ENCODE measurements around the gene ZC3H6. TPM values are rescaled to one million over a fixed set of nuclear protein-coding genes. Genes with fewer than 3 reads are reported as not detected.

ZC3H6 gene
- polyA plus RNA-seq, 2 donors: 0.61 to 1.9 TPM

GRCh38 chr2:112317303-112318158, 42.1 kb downstream of the ZC3H6 start:
- Histone ChIP-seq H3K27me3 (ENCODE audit: control insufficient read depth in 1 of 2, insufficient read depth in 2 of 2, low read length in 2 of 2) (no peaks in the 10 kb centered on the region), H3K27ac (ENCODE audit: low read depth in 2 of 2, low read length in 1 of 2) (no peak overlapping the region), H3K36me3 (ENCODE audit: control insufficient read depth in 2 of 2, insufficient read depth in 2 of 2, low read length in 1 of 2) (no peaks in the 10 kb centered on the region), H3K4me3 (ENCODE audit: low read depth in 1 of 2, low read length in 2 of 2) (no peak overlapping the region), H3K4me1 (ENCODE audit: control insufficient read depth in 2 of 2, insufficient read depth in 2 of 2, low read length in 1 of 2) (no peaks in the 10 kb centered on the region), H3K9me3 (ENCODE audit: control insufficient read depth in 2 of 2, insufficient read depth in 1 of 2, low read depth in 1 of 2, low read length in 1 of 2) (no peaks in the 10 kb centered on the region)
- 64 to 75% methylated on average over 5 of the region's 5 CpGs for WGBS, 2 donors

DNA sequence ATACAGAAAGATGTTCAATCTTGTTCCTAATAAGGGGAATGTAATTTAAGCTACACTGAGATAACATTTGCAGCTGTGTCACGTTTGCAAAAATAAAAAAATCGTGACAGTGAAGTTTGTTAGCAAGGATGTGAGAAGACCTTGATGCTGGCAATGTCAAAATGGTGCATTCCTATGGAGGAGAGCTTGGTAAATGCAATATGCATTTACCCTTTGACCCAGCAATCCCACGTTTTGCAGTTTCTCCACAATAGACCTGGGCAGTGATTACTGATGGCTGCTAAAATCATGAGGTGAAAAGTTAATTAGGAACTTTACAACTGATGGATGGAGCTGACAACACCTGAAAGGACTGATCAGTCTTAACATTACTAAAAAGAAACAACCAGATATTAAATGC, 43.1 kb downstream of the ZC3H6 start:
- no peaks in the 10 kb centered on the region for H3K4me1 ChIP-seq (ENCODE audit: control insufficient read depth in 2 of 2, insufficient read depth in 2 of 2, low read length in 1 of 2)
- no peaks in the 10 kb centered on the region for H3K27me3 ChIP-seq (ENCODE audit: control insufficient read depth in 1 of 2, insufficient read depth in 2 of 2, low read length in 2 of 2)
- 69 to 71% methylated on average over 3 of the region's 3 CpGs for WGBS, 2 donors
- H3K36me3 ChIP-seq (ENCODE audit: control insufficient read depth in 2 of 2, insufficient read depth in 2 of 2, low read length in 1 of 2): no peaks in the 10 kb centered on the region
- no peak overlapping the region for H3K27ac ChIP-seq (ENCODE audit: low read depth in 2 of 2, low read length in 1 of 2)
- H3K9me3 ChIP-seq (ENCODE audit: control insufficient read depth in 2 of 2, insufficient read depth in 1 of 2, low read depth in 1 of 2, low read length in 1 of 2): no peaks in the 10 kb centered on the region
- no peak overlapping the region for H3K4me3 ChIP-seq (ENCODE audit: low read depth in 1 of 2, low read length in 2 of 2)

DNA sequence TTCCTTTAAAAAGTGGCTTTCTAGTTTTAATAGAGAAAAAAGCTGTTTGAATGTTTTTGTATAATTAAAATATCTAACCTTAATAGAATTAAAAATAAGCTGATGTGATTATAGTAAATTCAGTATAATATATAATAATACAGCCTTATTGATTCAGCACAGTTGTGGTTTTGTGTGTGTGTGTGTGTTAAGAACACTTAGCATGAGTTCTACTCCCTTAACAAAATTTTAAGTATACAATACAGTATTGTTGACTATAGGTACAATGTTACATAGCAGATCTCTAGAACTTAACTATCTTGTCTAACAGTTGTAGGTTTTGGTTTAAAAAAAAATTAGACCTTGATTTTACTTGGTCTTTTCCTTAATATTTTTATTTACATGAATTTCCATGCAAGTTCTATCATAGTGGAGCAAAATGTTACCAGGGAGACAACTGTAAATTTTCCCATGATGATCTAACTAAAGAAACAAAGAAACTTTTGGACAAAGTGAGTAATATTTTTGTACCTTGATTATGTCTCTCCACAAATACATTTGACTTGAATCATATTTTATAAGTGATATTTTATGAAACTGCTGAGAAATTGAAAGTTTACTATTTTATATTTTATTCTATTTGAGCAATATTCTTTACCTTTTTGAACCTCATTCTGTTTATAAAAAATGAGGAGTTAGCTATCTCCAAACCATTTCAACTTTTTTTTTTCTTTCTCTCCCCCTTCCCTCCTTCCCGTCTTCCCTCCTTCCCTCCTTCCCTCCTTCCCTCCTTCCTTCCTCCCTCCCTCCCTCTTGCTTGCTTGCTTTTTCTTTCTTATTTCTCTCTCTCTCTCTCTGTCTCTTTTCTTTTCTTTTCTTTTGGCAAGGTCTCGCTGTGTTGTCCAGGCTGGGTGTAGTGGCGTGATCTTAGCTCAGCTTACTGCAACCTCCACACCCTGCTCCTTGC, 46.3 kb downstream of the ZC3H6 start:
- WGBS, 2 donors: 95 to 97% methylated on average over 3 of the region's 3 CpGs
- no peaks in the 10 kb centered on the region for H3K9me3 ChIP-seq (ENCODE audit: control insufficient read depth in 2 of 2, insufficient read depth in 1 of 2, low read depth in 1 of 2, low read length in 1 of 2)
- peaks cover 0 to 4% of the 10 kb centered on the region in 2 donors for H3K36me3 ChIP-seq (ENCODE audit: control insufficient read depth in 2 of 2, insufficient read depth in 2 of 2, low read length in 1 of 2)
- H3K27me3 ChIP-seq (ENCODE audit: control insufficient read depth in 1 of 2, insufficient read depth in 2 of 2, low read length in 2 of 2): no peaks in the 10 kb centered on the region
- no peak overlapping the region for H3K27ac ChIP-seq (ENCODE audit: low read depth in 2 of 2, low read length in 1 of 2)
- no peaks in the 10 kb centered on the region for H3K4me1 ChIP-seq (ENCODE audit: control insufficient read depth in 2 of 2, insufficient read depth in 2 of 2, low read length in 1 of 2)
- no peak overlapping the region for H3K4me3 ChIP-seq (ENCODE audit: low read depth in 1 of 2, low read length in 2 of 2)

GRCh38 chr2:112322919-112323318, 47.5 kb downstream of the ZC3H6 start:
- Histone ChIP-seq H3K4me3 (ENCODE audit: low read depth in 1 of 2, low read length in 2 of 2) (no peak overlapping the region), H3K27ac (ENCODE audit: low read depth in 2 of 2, low read length in 1 of 2) (no peak overlapping the region), H3K27me3 (ENCODE audit: control insufficient read depth in 1 of 2, insufficient read depth in 2 of 2, low read length in 2 of 2) (no peaks in the 10 kb centered on the region), H3K36me3 (ENCODE audit: control insufficient read depth in 2 of 2, insufficient read depth in 2 of 2, low read length in 1 of 2) (peaks cover 0 to 4% of the 10 kb centered on the region in 2 donors), H3K9me3 (ENCODE audit: control insufficient read depth in 2 of 2, insufficient read depth in 1 of 2, low read depth in 1 of 2, low read length in 1 of 2) (no peaks in the 10 kb centered on the region), H3K4me1 (ENCODE audit: control insufficient read depth in 2 of 2, insufficient read depth in 2 of 2, low read length in 1 of 2) (no peaks in the 10 kb centered on the region)
- WGBS, 2 donors: 96% methylated on average over 3 of the region's 3 CpGs

DNA sequence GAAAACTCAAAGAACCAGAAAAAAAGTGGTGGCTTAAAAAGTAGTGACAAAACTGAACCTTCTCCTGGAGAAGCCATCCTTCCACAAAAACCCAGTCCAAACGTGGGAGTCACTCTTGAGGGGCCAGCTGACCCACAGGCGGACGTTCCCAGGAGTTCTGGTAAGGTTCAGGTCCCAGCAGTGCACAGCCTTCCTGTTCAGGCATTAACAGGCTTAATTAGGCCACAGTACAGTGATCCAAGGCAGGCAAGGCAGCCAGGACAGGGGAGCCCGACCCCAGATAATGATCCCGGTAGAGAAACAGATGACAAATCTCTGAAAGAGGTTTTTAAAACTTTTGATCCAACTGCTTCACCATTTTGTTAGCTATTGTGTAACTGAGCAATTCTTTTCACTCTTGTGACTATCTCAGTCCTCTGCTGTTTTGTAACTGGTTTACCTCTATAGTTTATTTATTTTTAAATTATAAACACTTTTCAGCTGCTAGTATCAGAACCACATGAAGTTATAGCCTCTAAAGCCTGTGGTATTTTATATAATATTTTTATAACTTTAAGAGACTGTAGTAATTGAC, 56.8 kb downstream of the ZC3H6 start:
- no peaks in the 10 kb centered on the region for H3K27me3 ChIP-seq (ENCODE audit: control insufficient read depth in 1 of 2, insufficient read depth in 2 of 2, low read length in 2 of 2)
- H3K27ac ChIP-seq (ENCODE audit: low read depth in 2 of 2, low read length in 1 of 2): no peak overlapping the region
- no peaks in the 10 kb centered on the region for H3K9me3 ChIP-seq (ENCODE audit: control insufficient read depth in 2 of 2, insufficient read depth in 1 of 2, low read depth in 1 of 2, low read length in 1 of 2)
- 79 to 83% methylated on average over 5 of the region's 5 CpGs for WGBS, 2 donors
- no peaks in the 10 kb centered on the region for H3K4me1 ChIP-seq (ENCODE audit: control insufficient read depth in 2 of 2, insufficient read depth in 2 of 2, low read length in 1 of 2)
- H3K36me3 ChIP-seq (ENCODE audit: control insufficient read depth in 2 of 2, insufficient read depth in 2 of 2, low read length in 1 of 2): peaks cover 0 to 8% of the 10 kb centered on the region in 2 donors
- no peak overlapping the region for H3K4me3 ChIP-seq (ENCODE audit: low read depth in 1 of 2, low read length in 2 of 2)

DNA sequence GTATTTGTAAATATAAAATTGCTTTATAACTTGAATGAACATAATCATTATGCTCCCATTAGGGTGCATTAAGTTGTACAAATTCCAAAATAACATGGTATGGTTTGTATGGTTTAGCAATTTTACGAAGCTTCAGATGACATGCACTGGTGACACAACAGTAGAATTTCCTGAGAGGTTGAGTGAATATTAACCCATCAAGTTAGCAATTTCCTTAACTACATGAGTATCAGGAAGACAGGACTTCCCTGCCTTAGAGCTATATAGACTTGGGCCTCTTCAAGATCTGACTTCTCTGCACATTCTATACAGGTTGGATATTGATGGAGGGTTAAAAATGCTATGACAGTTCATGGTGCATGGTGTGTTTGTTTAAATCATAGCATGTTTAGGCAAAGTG, 60.2 kb downstream of the ZC3H6 start:
- Histone ChIP-seq H3K4me1 (ENCODE audit: control insufficient read depth in 2 of 2, insufficient read depth in 2 of 2, low read length in 1 of 2) (no peaks in the 10 kb centered on the region), H3K27me3 (ENCODE audit: control insufficient read depth in 1 of 2, insufficient read depth in 2 of 2, low read length in 2 of 2) (no peaks in the 10 kb centered on the region), H3K9me3 (ENCODE audit: control insufficient read depth in 2 of 2, insufficient read depth in 1 of 2, low read depth in 1 of 2, low read length in 1 of 2) (no peaks in the 10 kb centered on the region), H3K36me3 (ENCODE audit: control insufficient read depth in 2 of 2, insufficient read depth in 2 of 2, low read length in 1 of 2) (peaks cover 0 to 8% of the 10 kb centered on the region in 2 donors), H3K27ac (ENCODE audit: low read depth in 2 of 2, low read length in 1 of 2) (no peak overlapping the region), H3K4me3 (ENCODE audit: low read depth in 1 of 2, low read length in 2 of 2) (no peak overlapping the region)
- WGBS, 2 donors: 91 to 94% methylated on average over 1 of the region's 1 CpG

DNA sequence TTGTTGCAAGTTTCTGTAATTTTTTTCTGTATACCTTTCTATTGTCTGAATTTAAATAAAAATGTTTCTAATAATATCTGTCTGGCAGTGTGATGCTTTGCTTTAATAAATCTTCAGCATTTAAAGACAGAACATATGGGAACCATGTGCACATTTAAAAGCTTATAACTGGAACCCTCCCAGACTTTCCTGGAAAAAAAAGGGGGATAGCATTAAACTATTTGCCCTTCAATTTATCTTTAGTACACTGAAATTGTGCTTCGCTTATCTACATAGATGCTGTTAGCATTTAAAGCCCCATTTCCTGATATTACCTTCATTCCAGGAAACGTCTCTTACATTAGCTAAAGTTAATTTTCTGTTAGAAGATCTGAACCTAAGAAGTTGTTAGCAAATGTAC, 64.6 kb downstream of the ZC3H6 start:
- Histone ChIP-seq H3K27me3 (ENCODE audit: control insufficient read depth in 1 of 2, insufficient read depth in 2 of 2, low read length in 2 of 2) (no peaks in the 10 kb centered on the region), H3K4me1 (ENCODE audit: control insufficient read depth in 2 of 2, insufficient read depth in 2 of 2, low read length in 1 of 2) (no peaks in the 10 kb centered on the region), H3K36me3 (ENCODE audit: control insufficient read depth in 2 of 2, insufficient read depth in 2 of 2, low read length in 1 of 2) (no peaks in the 10 kb centered on the region), H3K9me3 (ENCODE audit: control insufficient read depth in 2 of 2, insufficient read depth in 1 of 2, low read depth in 1 of 2, low read length in 1 of 2) (no peaks in the 10 kb centered on the region), H3K4me3 (ENCODE audit: low read depth in 1 of 2, low read length in 2 of 2) (no peak overlapping the region), H3K27ac (ENCODE audit: low read depth in 2 of 2, low read length in 1 of 2) (no peak overlapping the region)
- WGBS, 2 donors: 46 to 75% methylated on average over 2 of the region's 2 CpGs

DNA sequence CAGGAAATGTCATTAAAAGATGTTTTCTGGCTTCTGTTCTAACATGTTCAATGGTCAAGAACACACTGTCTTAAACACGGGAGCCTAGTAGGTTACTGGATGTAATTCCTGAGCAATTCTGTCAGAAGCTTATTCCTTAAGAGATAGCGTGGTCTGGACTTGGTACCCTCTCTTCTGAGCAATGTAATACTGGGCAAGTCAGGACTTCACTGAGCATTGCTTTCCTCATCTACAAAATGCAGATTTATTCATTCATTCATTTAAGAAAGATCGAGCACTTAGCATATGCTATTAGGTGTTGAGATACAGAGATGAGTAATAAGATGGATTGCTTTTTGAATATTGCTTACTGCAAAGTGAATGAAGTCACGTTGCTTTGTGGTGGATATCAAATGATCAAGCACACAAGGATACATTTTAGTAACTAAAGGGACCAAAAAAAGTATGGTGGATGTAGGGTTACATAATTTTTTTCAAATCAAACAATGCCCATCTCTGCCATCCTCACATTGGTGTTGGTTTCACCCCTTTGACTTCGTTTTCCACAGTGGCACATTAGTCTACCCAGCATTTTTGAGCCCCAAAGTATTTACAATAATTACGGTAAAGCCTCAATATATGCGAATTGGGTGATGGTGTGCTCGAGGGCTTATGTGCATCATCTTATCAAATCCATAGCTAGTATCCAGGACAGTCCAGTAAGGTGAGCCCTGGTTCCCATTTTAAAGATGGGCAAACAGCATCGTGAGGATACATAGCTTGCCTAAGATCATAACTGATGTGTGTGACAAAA, 65.3 kb downstream of the ZC3H6 start:
- no peaks in the 10 kb centered on the region for H3K9me3 ChIP-seq (ENCODE audit: control insufficient read depth in 2 of 2, insufficient read depth in 1 of 2, low read depth in 1 of 2, low read length in 1 of 2)
- no peak overlapping the region for H3K4me3 ChIP-seq (ENCODE audit: low read depth in 1 of 2, low read length in 2 of 2)
- H3K27ac ChIP-seq (ENCODE audit: low read depth in 2 of 2, low read length in 1 of 2): no peak overlapping the region
- WGBS, 2 donors: 78 to 83% methylated on average over 9 of the region's 9 CpGs
- H3K36me3 ChIP-seq (ENCODE audit: control insufficient read depth in 2 of 2, insufficient read depth in 2 of 2, low read length in 1 of 2): no peaks in the 10 kb centered on the region
- no peaks in the 10 kb centered on the region for H3K27me3 ChIP-seq (ENCODE audit: control insufficient read depth in 1 of 2, insufficient read depth in 2 of 2, low read length in 2 of 2)
- H3K4me1 ChIP-seq (ENCODE audit: control insufficient read depth in 2 of 2, insufficient read depth in 2 of 2, low read length in 1 of 2): no peaks in the 10 kb centered on the region

GRCh38 chr2:112342067-112342550, 66.7 kb downstream of the ZC3H6 start:
- 59 to 69% methylated on average over 2 of the region's 2 CpGs for WGBS, 2 donors
- Histone ChIP-seq H3K27me3 (ENCODE audit: control insufficient read depth in 1 of 2, insufficient read depth in 2 of 2, low read length in 2 of 2) (no peaks in the 10 kb centered on the region), H3K27ac (ENCODE audit: low read depth in 2 of 2, low read length in 1 of 2) (no peak overlapping the region), H3K4me1 (ENCODE audit: control insufficient read depth in 2 of 2, insufficient read depth in 2 of 2, low read length in 1 of 2) (no peaks in the 10 kb centered on the region), H3K36me3 (ENCODE audit: control insufficient read depth in 2 of 2, insufficient read depth in 2 of 2, low read length in 1 of 2) (no peaks in the 10 kb centered on the region), H3K4me3 (ENCODE audit: low read depth in 1 of 2, low read length in 2 of 2) (no peak overlapping the region), H3K9me3 (ENCODE audit: control insufficient read depth in 2 of 2, insufficient read depth in 1 of 2, low read depth in 1 of 2, low read length in 1 of 2) (no peaks in the 10 kb centered on the region)
